SU-DHL-6 (cell line): Measurements from ENCODE around the gene FOXO3.

Source experiments
- CTCF ChIP-seq: fragments of 200-600 bp; sonication (generic); IDR thresholded peaks from one replicate; pipeline ENCODE4 v1.5.1; 2017; ENCODE audit warnings: antibody characterized with exemption, mild to moderate bottlenecking, low read length, moderate library complexity; ENCODE audit not compliant: insufficient read depth, poor library complexity, severe bottlenecking
- EZH2phosphoT487 ChIP-seq: fragments of 200-600 bp; sonication (generic), shearing (Covaris generic); conservative IDR thresholded peaks from 2 replicates; pipeline ENCODE4 v1.6.1; 2018; ENCODE audit warnings: mild to moderate bottlenecking, antibody characterized with exemption, low read length, moderate library complexity, mixed read lengths

- TF ChIP-seq EZH2phosphoT487 (no peak), CTCF (no peak)
These were observed 138.0 kb downstream of the FOXO3 start for GRCh38 chr6:108698593-108699289.
